PFSK-1 (cell line): ENCODE data around the gene PTPRM.

Experiments
- FOXP2 ChIP-seq: optimal IDR thresholded peaks from 2 replicates; pipeline ENCODE3; 2011; ENCODE audit warnings: borderline replicate concordance, control low read depth, inconsistent platforms; ENCODE audit not compliant: insufficient read depth; ENCODE audit errors: extremely low read length, extremely low read depth
- POLR2AphosphoS5 ChIP-seq: IDR thresholded peaks from 2 replicates; pipeline ENCODE4 v1.6.1; 2012; ENCODE audit warnings: low read depth, mild to moderate bottlenecking, control low read depth, low read length, moderate library complexity
- REST ChIP-seq, 2 experiments: IDR thresholded peaks; 2 replicates each; pipeline versions ENCODE4 v1.6.1 to v1.8.0; 2011 to 2012; ENCODE audit warnings: low read depth in 2 of 2, low read length in 2 of 2, control low read depth in 1 of 2, inconsistent platforms in 1 of 2, mild to moderate bottlenecking in 1 of 2, moderate library complexity in 1 of 2; ENCODE audit not compliant: insufficient read depth in 1 of 2
- SIN3A ChIP-seq: IDR thresholded peaks from 2 replicates; pipeline ENCODE4 v1.6.1; 2012; ENCODE audit warnings: mild to moderate bottlenecking, low read length, moderate library complexity, borderline replicate concordance; ENCODE audit not compliant: insufficient read depth
- TAF1 ChIP-seq: IDR thresholded peaks from 2 replicates; pipeline ENCODE4 v1.6.1; 2012; ENCODE audit warnings: low read length, control low read depth, borderline replicate concordance; ENCODE audit not compliant: insufficient read depth

Gene PTPRM

GRCh38 chr18:8366656-8367055, 799.5 kb downstream of the PTPRM start:
- TF ChIP-seq TAF1 (no peak), FOXP2 (no peak), SIN3A (no peak), POLR2AphosphoS5 (no peak), REST (IDR thresholded peaks at IDR 0.05; ENCODE audit: insufficient read depth in 1 of 2, low read depth in 2 of 2, low read length in 2 of 2) (no peak)

- no peak for TF ChIP-seq SIN3A
- TF ChIP-seq TAF1 = no peak
Observed at GRCh38 chr18:8367217-8367988, 800.3 kb downstream of the PTPRM start.

GRCh38 chr18:8368512-8369217, 801.5 kb downstream of the PTPRM start:
- TF ChIP-seq TAF1 (no peak), REST (IDR thresholded peaks at IDR 0.05; ENCODE audit: insufficient read depth in 1 of 2, low read depth in 2 of 2, low read length in 2 of 2) (no peak), SIN3A (no peak), FOXP2 (no peak), POLR2AphosphoS5 (no peak)

- no peak for TF ChIP-seq FOXP2
- no peak for TF ChIP-seq REST (IDR thresholded peaks at IDR 0.05; ENCODE audit: insufficient read depth in 1 of 2, low read depth in 2 of 2, low read length in 2 of 2)
- no peak for TF ChIP-seq POLR2AphosphoS5
- TF ChIP-seq SIN3A = no peak
- no peak for TF ChIP-seq TAF1
Observed at GRCh38 chr18:8373486-8373885, 806.4 kb downstream of the PTPRM start.

GRCh38 chr18:8374676-8375075, 807.6 kb downstream of the PTPRM start:
- TF ChIP-seq POLR2AphosphoS5 (no peak), FOXP2 (no peak), REST (IDR thresholded peaks at IDR 0.05; ENCODE audit: insufficient read depth in 1 of 2, low read depth in 2 of 2, low read length in 2 of 2) (no peak)
